HUDEP-2 (cell line): Measurements from ENCODE around the gene RNF25.

ENCODE experiments used
- DNase-seq, 76 experiments: peaks; one replicate each; lab custom pipeline; 2025; ENCODE audit not compliant: unreplicated experiment in 76 of 76; lab: John Stamatoyannopoulos, UW

Gene RNF25

GRCh38 chr2:218627939-218628338, 43.9 kb downstream of the RNF25 start:
- no peak for DNase-seq

- DNase-seq, result no peak
Measured at GRCh38 chr2:218626369-218626768, 45.4 kb downstream of the RNF25 start.

DNA sequence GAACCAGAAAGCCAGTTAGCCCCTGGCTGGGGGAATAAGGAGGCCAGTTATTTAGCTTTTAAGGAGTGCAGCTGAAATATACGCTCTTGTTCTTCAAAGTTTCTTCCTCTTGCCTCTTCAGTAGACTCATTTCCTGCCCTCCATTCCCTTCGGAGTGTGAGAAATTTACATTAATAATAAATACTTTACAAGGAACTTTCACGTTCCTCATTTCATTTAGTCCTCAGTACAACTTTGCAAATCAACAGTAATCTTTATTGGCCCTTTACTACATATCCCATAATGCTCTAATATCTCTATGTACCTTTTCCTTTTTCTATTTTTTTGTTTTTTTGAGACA, 48.5 kb downstream of the RNF25 start:
- DNase-seq, result no peak

DNA sequence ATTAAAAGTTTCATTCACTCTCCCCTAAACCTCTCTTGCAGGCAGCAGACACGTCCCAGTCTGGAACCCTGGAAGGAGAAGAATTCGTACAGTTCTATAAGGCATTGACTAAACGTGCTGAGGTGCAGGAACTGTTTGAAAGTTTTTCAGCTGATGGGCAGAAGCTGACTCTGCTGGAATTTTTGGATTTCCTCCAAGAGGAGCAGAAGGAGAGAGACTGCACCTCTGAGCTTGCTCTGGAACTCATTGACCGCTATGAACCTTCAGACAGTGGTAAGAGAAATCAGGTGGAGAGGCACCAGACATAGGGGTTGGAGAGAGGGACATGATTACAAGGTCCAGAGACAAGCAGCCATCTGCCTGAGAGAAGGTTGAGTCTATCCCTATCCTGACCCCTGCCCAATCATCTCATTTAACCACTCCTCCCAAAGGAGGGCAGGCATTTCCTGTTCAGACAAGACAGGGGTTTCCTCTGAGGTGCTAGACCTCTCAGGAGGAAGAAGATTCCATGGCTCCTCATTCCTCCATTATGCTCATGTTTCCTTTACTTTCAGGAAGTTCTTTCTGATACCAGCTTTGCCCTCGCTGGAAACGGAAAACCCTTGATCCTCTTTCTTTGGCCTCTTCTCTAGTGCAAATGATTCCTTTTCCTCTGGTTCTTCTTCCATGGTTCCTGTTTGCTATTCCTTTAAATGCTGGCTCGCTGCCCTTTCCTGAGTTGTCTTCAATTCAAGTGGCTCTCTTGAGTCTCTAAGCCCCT, 49.0 kb downstream of the RNF25 start:
- DNase-seq, result no peak

GRCh38 chr2:218621007-218621406, 50.8 kb downstream of the RNF25 start:
- DNase-seq, result no peak

GRCh38 chr2:218618102-218618860, 53.5 kb downstream of the RNF25 start:
- DNase-seq, result peak in 1 of 76 experiments; percentile 2

GRCh38 chr2:218615868-218616315, 55.9 kb downstream of the RNF25 start:
- DNase-seq, result no peak
